Keratinocyte (primary cell): ENCODE data around the gene MED25.

ENCODE experiments used
- EZH2 ChIP-seq: IDR thresholded peaks from one replicate; pipeline ENCODE4 v1.6.1; 2012; ENCODE audit warnings: inconsistent platforms, mild to moderate bottlenecking, low read length, moderate library complexity
- TF ChIP-seq, protein P1 (sequence below), 3 experiments: IDR thresholded peaks in 1 of 3; conservative IDR thresholded peaks in 1 of 3; optimal IDR thresholded peaks in 1 of 3; 2 replicates in 2 of 3; 3 replicates in 1 of 3; pipeline versions ENCODE3 to v1.5.1; 2011; ENCODE audit warnings: low read length in 3 of 3, mild to moderate bottlenecking in 3 of 3, moderate library complexity in 2 of 3, control low read depth in 1 of 3, inconsistent platforms in 1 of 3; ENCODE audit not compliant: insufficient read depth in 2 of 3; ENCODE audit errors: extremely low read depth in 1 of 3

DNA sequence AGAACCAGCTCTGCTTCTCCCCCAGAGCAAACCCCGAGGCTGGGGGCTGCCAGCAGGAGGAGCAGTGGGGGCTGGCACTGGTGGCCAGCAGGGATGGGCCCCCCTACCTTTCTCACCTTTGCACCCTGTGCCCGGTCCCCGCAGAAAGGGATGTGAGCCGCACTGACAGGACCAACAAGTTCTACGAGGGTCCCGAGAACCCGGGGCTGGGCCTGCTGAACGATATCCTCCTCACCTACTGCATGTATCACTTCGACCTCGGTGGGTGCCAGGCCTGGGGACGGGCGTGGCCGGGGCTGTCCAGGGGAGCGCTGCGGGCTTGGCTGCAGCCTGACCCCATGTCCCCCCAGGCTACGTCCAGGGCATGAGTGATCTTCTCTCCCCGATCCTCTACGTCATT, 66.0 kb downstream of the MED25 start:
- TF ChIP-seq, protein P1, sequence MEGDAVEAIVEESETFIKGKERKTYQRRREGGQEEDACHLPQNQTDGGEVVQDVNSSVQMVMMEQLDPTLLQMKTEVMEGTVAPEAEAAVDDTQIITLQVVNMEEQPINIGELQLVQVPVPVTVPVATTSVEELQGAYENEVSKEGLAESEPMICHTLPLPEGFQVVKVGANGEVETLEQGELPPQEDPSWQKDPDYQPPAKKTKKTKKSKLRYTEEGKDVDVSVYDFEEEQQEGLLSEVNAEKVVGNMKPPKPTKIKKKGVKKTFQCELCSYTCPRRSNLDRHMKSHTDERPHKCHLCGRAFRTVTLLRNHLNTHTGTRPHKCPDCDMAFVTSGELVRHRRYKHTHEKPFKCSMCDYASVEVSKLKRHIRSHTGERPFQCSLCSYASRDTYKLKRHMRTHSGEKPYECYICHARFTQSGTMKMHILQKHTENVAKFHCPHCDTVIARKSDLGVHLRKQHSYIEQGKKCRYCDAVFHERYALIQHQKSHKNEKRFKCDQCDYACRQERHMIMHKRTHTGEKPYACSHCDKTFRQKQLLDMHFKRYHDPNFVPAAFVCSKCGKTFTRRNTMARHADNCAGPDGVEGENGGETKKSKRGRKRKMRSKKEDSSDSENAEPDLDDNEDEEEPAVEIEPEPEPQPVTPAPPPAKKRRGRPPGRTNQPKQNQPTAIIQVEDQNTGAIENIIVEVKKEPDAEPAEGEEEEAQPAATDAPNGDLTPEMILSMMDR (optimal IDR thresholded peaks at IDR 0.05 in 1 of 3, IDR thresholded peaks at IDR 0.05 in 1 of 3, conservative IDR thresholded peaks at IDR 0.05 in 1 of 3; ENCODE audit: extremely low read depth in 1 of 3, insufficient read depth in 2 of 3, low read length in 3 of 3) = no peak
- no peak for TF ChIP-seq EZH2
